ENCODE data around the gene UNC79. TPM values are rescaled to one million over a fixed set of nuclear protein-coding genes. Genes with fewer than 3 reads are reported as not detected.
A peak's percentile ranks its signal among the peaks of the same experiment; 100 is the strongest.

UNC79 gene
- total RNA-seq, 4 donors from 2014 or later: 0.33 to 0.73 (median 0.51) TPM

GRCh38 chr14:93741556-93742230, 311.0 kb downstream of the UNC79 start:
- TF ChIP-seq CTCF (IDR thresholded peaks at IDR 0.05 in 4 of 5, conservative IDR thresholded peaks at IDR 0.05 in 1 of 5) (no peak), POLR2A (IDR thresholded peaks at IDR 0.05) (no peak)
- no peaks in the 10 kb centered on the region for H3K36me3 ChIP-seq
- intact Hi-C loops (cut with DNase I; ENCODE audit: low total_unique reads): no loop called here
- H3K9me3 ChIP-seq: no peaks in the 10 kb centered on the region
- DNase-seq (no peak), ATAC-seq (no peak)
- H3K27ac ChIP-seq: no peak overlapping the region
- in situ Hi-C loops (cut with MboI; ENCODE audit: low sequenced_read_pairs in 4 of 4): no loop called here
- H3K4me1 ChIP-seq: peaks cover 0 to 3% of the 10 kb centered on the region in 2 donors
- no peak overlapping the region for H3K4me3 ChIP-seq
- H3K27me3 ChIP-seq: no peaks in the 10 kb centered on the region

- ATAC-seq (peak; percentile 61 to 72), DNase-seq (no peak)
- no peak overlapping the region for H3K4me3 ChIP-seq
- no peaks in the 10 kb centered on the region for H3K9me3 ChIP-seq
- TF ChIP-seq CTCF (IDR thresholded peaks at IDR 0.05 in 4 of 5, conservative IDR thresholded peaks at IDR 0.05 in 1 of 5) (no peak), POLR2A (IDR thresholded peaks at IDR 0.05) (no peak)
- H3K27ac ChIP-seq: no peak overlapping the region
- peaks cover 0 to 3% of the 10 kb centered on the region in 2 donors for H3K4me1 ChIP-seq
- in situ Hi-C loops (cut with MboI; ENCODE audit: low sequenced_read_pairs in 4 of 4) (no loop called here), intact Hi-C loops (cut with DNase I; ENCODE audit: low total_unique reads) (no loop called here)
- no peaks in the 10 kb centered on the region for H3K27me3 ChIP-seq
- no peaks in the 10 kb centered on the region for H3K36me3 ChIP-seq
These were observed 312.0 kb downstream of the UNC79 start for GRCh38 chr14:93742761-93743160.

GRCh38 chr14:93743270-93744060, 312.7 kb downstream of the UNC79 start:
- TF ChIP-seq CTCF (IDR thresholded peaks at IDR 0.05 in 4 of 5, conservative IDR thresholded peaks at IDR 0.05 in 1 of 5): no peak
- TF ChIP-seq POLR2A (IDR thresholded peaks at IDR 0.05): no peak
- DNase-seq: no peak
- intact Hi-C loops (cut with DNase I; ENCODE audit: low total_unique reads): no loop called here
- Histone ChIP-seq H3K4me1 (peaks cover 0 to 3% of the 10 kb centered on the region in 2 donors), H3K9me3 (no peaks in the 10 kb centered on the region), H3K36me3 (no peaks in the 10 kb centered on the region), H3K4me3 (no peak overlapping the region), H3K27me3 (no peaks in the 10 kb centered on the region), H3K27ac (no peak overlapping the region)
- in situ Hi-C loops (cut with MboI; ENCODE audit: low sequenced_read_pairs in 4 of 4): no loop called here
- no peak for ATAC-seq

GRCh38 chr14:93744176-93744575, 313.4 kb downstream of the UNC79 start:
- no peak overlapping the region for H3K27ac ChIP-seq
- no peak for TF ChIP-seq POLR2A (IDR thresholded peaks at IDR 0.05)
- no peak for TF ChIP-seq CTCF (IDR thresholded peaks at IDR 0.05 in 4 of 5, conservative IDR thresholded peaks at IDR 0.05 in 1 of 5)
- ATAC-seq: no peak

More at GRCh38 chr14:93744176-93744575, 313.4 kb downstream of the UNC79 start:
- no peaks in the 10 kb centered on the region for H3K9me3 ChIP-seq
- no peaks in the 10 kb centered on the region for H3K27me3 ChIP-seq
- H3K36me3 ChIP-seq: no peaks in the 10 kb centered on the region
- no peak overlapping the region for H3K4me3 ChIP-seq
- H3K4me1 ChIP-seq: peaks cover 0 to 3% of the 10 kb centered on the region in 2 donors
- in situ Hi-C loops (cut with MboI; ENCODE audit: low sequenced_read_pairs in 4 of 4) (no loop called here), intact Hi-C loops (cut with DNase I; ENCODE audit: low total_unique reads) (no loop called here)
- DNase-seq: no peak

Data from gastrocnemius medialis (tissue), 4 donors.